ENCODE results near the gene NDUFA11. TPM values are rescaled to one million over a fixed set of nuclear protein-coding genes. Genes with fewer than 3 reads are reported as not detected.

Gene NDUFA11
- total RNA-seq, 1 donor from 2014 or later: 303 TPM

GRCh38 chr19:5908773-5909442 is 5.3 kb upstream of the NDUFA11 start:
- no peak for DNase-seq (ENCODE audit: low read depth, low spot score)

- no peak for DNase-seq (ENCODE audit: low read depth, low spot score)
These were observed 3.7 kb upstream of the NDUFA11 start for GRCh38 chr19:5907241-5907640.

DNA sequence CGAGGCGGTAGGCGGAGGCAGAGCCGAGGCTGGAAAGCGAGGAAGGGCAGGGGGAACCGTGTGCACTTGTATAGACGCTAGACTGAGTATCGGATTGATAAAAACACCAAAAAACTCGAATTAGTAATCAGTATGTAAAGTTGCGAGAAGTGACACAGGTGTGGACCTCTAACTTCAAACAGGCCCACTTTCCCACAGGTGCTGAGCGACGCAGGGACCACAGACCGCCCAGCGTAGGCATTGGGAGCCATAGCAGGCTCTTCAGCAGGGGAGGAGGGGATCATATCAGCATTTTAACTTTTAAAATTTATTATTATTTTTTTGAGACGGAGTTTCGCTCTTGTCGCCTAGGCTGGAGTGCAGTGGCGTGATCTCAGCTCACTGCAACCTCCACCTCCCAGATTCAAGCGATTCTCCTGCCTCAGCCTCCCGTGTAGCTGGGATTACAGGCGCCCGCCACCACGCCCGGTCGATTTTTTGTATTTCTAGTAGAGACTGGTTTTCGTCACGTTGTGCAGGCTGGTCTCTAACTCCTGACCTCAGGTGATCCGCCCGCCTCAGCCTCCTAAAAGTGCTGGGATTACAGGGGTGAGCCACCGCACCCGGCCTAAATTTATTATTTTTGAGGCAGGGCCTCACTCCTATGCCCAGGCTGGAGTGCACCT is 1.7 kb upstream of the NDUFA11 start:
- no peak for DNase-seq (ENCODE audit: low read depth, low spot score)

DNA sequence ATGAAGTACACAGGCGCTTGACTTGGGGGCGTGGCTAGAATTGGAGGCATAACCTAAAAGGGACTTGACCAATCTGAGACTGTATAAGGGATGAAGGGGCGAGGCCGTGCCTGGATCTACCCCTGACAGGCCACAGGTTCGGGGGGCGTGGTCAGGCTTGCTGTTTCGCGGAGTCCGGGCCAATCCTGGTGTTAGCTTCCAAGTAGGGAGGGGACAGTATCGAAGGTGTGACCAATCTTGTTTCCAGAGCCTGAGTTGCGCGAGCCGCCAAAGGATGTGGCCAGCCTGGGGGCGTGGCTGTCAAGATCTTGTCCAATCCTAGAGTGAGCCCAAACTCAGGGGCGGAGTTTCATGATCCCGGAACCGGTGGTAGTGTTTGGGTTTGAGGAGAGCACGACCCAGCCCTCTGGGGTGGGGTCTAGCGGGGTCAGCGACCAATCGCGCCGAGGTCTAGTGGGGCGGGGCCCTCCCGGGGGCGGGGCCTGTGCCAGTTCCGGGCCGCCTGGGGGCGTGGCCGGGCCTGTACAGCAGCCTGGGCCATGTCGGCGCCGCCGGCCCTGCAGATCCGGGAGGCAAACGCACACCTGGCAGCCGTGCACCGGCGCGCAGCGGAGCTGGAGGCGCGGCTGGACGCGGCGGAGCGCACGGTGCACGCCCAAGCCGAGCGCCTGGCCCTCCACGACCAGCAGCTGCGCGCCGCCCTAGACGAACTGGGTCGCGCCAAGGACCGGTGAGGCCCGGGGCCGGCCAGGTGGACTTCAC is 943 bp upstream of the NDUFA11 start, which contains the start of gene VMAC:
VMAC (plus strand) TSS at position 521 of the 762 bp plus-strand sequence; CDS start at position 540, 19 bp downstream.
- DNase-seq (ENCODE audit: low read depth, low spot score): peak; percentile 100

DNA sequence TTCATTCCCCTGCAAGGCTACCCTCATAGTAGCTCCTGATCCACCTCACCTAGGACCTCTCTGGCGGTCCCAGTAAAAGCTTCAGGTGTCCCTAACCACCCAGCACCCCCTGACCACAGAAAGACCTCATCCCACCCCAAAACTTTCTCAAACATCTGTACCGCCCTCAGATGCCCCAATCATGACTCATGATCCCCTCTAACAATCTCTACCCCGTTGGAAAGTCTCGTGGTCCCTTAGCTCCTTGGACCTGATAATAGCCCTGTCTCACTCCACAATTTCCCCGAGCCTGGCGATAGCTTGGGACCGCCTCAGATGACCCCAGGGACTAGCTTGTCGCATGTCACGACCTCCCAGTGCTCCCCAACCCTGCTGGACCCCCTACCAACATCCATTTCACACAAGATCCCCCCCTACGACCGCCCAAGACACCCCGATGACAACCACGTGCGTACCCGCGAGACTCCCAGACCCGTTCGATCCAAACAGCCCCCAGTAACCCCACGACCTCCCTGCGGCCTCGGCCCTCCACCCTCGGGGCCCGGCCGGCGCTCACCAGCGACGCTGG is 450 bp downstream of the NDUFA11 start:
- DNase-seq (ENCODE audit: low read depth, low spot score): no peak

DNA sequence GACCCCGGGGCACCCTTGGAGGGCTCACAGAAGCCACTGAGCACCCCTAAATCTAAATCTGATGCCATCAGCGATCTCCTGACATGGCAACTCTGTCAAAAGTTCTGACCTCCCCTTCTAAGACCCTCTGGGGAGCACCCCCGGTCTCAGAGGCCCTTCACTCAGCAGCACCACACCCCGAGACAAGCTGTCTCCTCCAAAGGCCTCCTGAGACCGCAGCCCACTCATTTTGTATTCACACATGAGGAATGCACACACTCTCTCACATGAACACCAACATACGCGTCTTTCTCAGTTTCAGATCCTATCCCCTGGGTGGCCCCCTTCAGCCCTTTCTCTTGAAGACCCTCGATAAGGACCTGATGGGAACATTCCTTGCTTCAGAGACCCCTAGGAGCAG is 2.6 kb downstream of the NDUFA11 start:
- DNase-seq (ENCODE audit: low read depth, low spot score): no peak

DNA sequence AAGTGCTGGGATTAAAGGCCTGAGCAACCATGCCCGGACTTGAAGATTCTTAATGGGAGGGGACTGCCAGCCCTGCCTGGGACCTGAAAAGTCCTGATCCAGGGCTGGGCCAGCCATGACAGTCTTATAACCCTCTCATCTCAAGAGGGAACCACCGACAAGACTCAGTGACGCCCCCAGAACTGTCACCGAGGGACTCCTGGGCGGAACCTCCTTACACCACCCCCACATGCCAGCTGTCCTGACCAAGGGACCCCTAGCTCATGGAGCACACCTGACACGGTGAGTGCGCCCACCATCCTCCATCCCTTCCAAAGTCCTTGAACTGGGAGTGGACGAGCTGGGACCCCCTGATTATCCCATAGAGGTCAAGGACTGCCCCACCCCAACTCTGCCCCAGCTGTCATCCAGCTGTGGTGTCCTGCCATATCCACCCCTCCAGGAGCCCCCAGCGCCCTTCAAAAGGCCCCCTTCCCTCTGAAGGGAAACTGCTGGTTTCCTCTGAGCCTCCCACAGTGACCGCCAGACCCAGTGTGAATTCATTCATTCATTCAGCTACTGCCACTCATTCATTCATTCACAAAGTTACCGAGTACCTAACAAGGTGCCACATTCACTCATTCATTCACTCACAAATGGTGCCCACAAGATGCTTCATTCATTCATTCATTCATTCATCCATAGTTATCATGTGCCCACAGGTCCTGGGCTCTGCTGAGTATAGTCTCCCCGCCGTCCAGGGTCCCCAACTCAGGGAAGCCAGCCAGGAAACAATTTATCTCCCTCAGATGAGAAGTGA is 3.7 kb downstream of the NDUFA11 start:
- no peak for DNase-seq (ENCODE audit: low read depth, low spot score)

GRCh38 chr19:5897189-5897969 is 6.2 kb downstream of the NDUFA11 start:
- DNase-seq (ENCODE audit: low read depth, low spot score): no peak

DNA sequence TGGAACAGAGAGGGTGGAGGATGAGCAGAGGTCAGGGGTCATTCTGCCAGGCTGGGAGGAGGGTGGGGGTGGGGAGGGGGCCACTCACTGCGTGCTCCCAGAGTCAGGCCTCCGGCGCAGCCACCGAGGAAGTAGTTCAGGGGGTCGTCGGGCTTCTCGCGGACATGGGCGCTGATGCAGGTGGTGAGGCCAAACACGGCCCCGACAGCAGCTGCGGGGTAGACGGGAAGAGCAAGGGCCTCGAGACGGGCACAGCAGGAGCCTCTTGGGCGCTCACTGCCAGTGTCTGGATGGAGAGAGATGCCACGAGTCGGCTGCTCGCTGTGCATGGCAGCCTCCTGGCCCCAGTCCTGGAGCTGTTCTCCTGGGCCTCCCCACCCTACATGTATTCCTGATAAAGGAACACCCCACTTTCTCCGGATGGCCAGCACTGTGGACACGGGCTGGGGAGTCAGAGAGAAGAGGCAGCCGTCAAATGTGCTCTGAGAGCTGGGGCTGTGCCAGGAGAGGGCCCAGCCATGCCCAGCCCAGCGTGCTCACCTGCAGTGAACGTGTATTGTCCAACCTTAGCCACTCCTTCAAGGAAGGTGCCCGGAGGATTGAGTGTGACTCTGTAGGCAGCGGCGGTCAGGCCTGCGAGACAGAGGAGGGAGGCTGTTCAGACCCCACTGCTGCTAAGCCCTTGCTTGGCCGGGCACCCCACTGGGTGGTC is 7.1 kb downstream of the NDUFA11 start:
- DNase-seq (ENCODE audit: low read depth, low spot score): no peak

DNA sequence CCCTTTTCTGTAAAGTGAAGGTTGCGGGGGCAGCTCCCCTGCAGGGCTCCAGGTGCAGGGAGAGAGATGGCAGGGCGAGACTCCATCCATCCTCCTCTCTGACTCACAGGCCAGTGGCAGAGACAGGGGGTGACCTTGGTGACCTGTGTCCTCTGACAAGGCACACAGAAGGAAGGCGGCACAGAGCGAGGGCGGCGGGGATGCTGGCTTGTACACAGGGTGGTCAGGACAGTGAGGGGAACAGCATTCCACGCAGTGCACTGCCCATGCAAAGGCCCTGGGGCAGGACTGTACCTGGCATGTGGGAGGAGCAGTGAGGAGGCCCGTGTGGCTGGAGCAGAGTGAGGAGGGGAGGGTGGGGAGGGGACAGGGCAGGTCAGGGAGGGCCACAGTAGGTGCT is 7.7 kb downstream of the NDUFA11 start:
- DNase-seq (ENCODE audit: low read depth, low spot score): no peak

GRCh38 chr19:5895409-5895808 is 8.2 kb downstream of the NDUFA11 start:
- DNase-seq (ENCODE audit: low read depth, low spot score): no peak

- no peak for DNase-seq (ENCODE audit: low read depth, low spot score)
These were observed 8.8 kb downstream of the NDUFA11 start for GRCh38 chr19:5894704-5895349.

GRCh38 chr19:5893907-5894703 is 9.5 kb downstream of the NDUFA11 start:
- peak; percentile 15 for DNase-seq (ENCODE audit: low read depth, low spot score)

- DNase-seq (ENCODE audit: low read depth, low spot score): no peak
These were observed 10.2 kb downstream of the NDUFA11 start for GRCh38 chr19:5893296-5893903.

GRCh38 chr19:5892772-5893275 is 10.8 kb downstream of the NDUFA11 start:
- DNase-seq (ENCODE audit: low read depth, low spot score): no peak

- no peak for DNase-seq (ENCODE audit: low read depth, low spot score)
These were observed 11.4 kb downstream of the NDUFA11 start for GRCh38 chr19:5891938-5892771.

GRCh38 chr19:5891572-5891937 is 12.0 kb downstream of the NDUFA11 start:
- DNase-seq (ENCODE audit: low read depth, low spot score): no peak

All from pulmonary artery endothelial cell (primary cell).